Inflammatory macrophage treated with lipopolysaccharide for 1 hour (primary cell): ENCODE results near the gene RAP1GAP2.
"Not testable (repeated sequence)": the region's sequence is repeated elsewhere in the genome, so short reads cannot be mapped to it uniquely, and the experiment has no call there.

ENCODE experiments used
- DNase-seq, 2 donors: peaks; one replicate each; pipeline ENCODE4 v3.0.0-alpha.2; 2020 to 2022

RAP1GAP2 gene

GRCh38 chr17:2978116-2978515 lies 181.9 kb downstream of the RAP1GAP2 start:
- DNase-seq, result no peak

GRCh38 chr17:2978991-2979390 lies 182.8 kb downstream of the RAP1GAP2 start:
- DNase-seq, result no peak

- DNase-seq, result no peak
These were observed 184.1 kb downstream of the RAP1GAP2 start for GRCh38 chr17:2980211-2980903.

- no peak for DNase-seq
These were observed 184.6 kb downstream of the RAP1GAP2 start for GRCh38 chr17:2980904-2981246.

- no peak for DNase-seq
These were observed 185.1 kb downstream of the RAP1GAP2 start for GRCh38 chr17:2981325-2981724.

- no peak for DNase-seq
These were observed 186.6 kb downstream of the RAP1GAP2 start for GRCh38 chr17:2982854-2983253.

- no peak for DNase-seq
These were observed 187.0 kb downstream of the RAP1GAP2 start for GRCh38 chr17:2983255-2983654.

- DNase-seq, result no peak
These were observed 189.1 kb downstream of the RAP1GAP2 start for GRCh38 chr17:2985318-2985717.

GRCh38 chr17:2986925-2987324 lies 190.7 kb downstream of the RAP1GAP2 start:
- no peak for DNase-seq

GRCh38 chr17:2989396-2989795 lies 193.2 kb downstream of the RAP1GAP2 start:
- not testable (repeated sequence) for DNase-seq

- DNase-seq, result no peak
These were observed 193.6 kb downstream of the RAP1GAP2 start for GRCh38 chr17:2989855-2990254.

- DNase-seq, result peak; percentile 86 to 96
These were observed 194.2 kb downstream of the RAP1GAP2 start for GRCh38 chr17:2990396-2990795.

- not testable (repeated sequence) for DNase-seq
These were observed 195.3 kb downstream of the RAP1GAP2 start for GRCh38 chr17:2991396-2992180.

- no peak for DNase-seq
These were observed 198.2 kb downstream of the RAP1GAP2 start for GRCh38 chr17:2994441-2994840.

- no peak for DNase-seq
These were observed 199.1 kb downstream of the RAP1GAP2 start for GRCh38 chr17:2995377-2995776.

- DNase-seq, result no peak
These were observed 199.9 kb downstream of the RAP1GAP2 start for GRCh38 chr17:2995886-2996809.

- DNase-seq, result no peak
These were observed 200.8 kb downstream of the RAP1GAP2 start for GRCh38 chr17:2996810-2997670.

GRCh38 chr17:2998469-2998901 lies 202.2 kb downstream of the RAP1GAP2 start:
- DNase-seq, result not testable (repeated sequence)

- peak in 1 of 2 donors; percentile 7 for DNase-seq
These were observed 206.5 kb downstream of the RAP1GAP2 start for GRCh38 chr17:3002538-3003295.

GRCh38 chr17:3003296-3004149 lies 207.3 kb downstream of the RAP1GAP2 start:
- DNase-seq, result peak; percentile 21 to 42
